ENCODE measurements around the gene NEURL2. TPM values are rescaled to one million over a fixed set of nuclear protein-coding genes. Genes with fewer than 3 reads are reported as not detected.

The NEURL2 gene
- total and polyA plus RNA-seq, 4 donors: 3.7 to 14.5 (median 5.2) TPM

GRCh38 chr20:45840700-45841198 lies 50.3 kb downstream of the NEURL2 start:
- no peaks in the 10 kb centered on the region for H3K27me3 ChIP-seq (ENCODE audit: control insufficient read depth in 4 of 4, insufficient read depth in 4 of 4, low read length in 3 of 4)
- WGBS: 95% methylated on average over 25 of the region's 25 CpGs
- no peak for DNase-seq (ENCODE audit: low spot score)
- H3K4me1 ChIP-seq (ENCODE audit: control insufficient read depth in 4 of 4, insufficient read depth in 4 of 4, low read length in 3 of 4): no peaks in the 10 kb centered on the region
- H3K9ac ChIP-seq (ENCODE audit: low read depth in 1 of 2, low read length in 2 of 2): no peak overlapping the region
- H3K27ac ChIP-seq (ENCODE audit: low read depth in 1 of 2, low read length in 2 of 2): no peak overlapping the region
- H3K4me3 ChIP-seq (ENCODE audit: low read depth in 1 of 3, low read length in 3 of 3): no peak overlapping the region
- no peaks in the 10 kb centered on the region for H3K9me3 ChIP-seq (ENCODE audit: control insufficient read depth in 4 of 4, low read length in 3 of 4)
- H3K36me3 ChIP-seq (ENCODE audit: control insufficient read depth in 4 of 4, insufficient read depth in 3 of 4, low read depth in 1 of 4, low read length in 3 of 4): peaks cover 4 to 45% (median 27%) of the 10 kb centered on the region in 4 donors
- TF ChIP-seq NR2F2 (IDR thresholded peaks at IDR 0.05): no peak
- no peak for TF ChIP-seq YY1 (IDR thresholded peaks at IDR 0.05)
- no peak for TF ChIP-seq FOXA1 (IDR thresholded peaks at IDR 0.05)

Other genes with a start within 250 kb of the NEURL2 start
- gene WFDC11, start 221.0 kb downstream of the NEURL2 start, total RNA-seq: not detected
- not detected for gene WFDC11, start 221.0 kb downstream of the NEURL2 start, polyA plus RNA-seq
- not detected for gene WFDC13, start 189.2 kb downstream of the NEURL2 start, total RNA-seq
- gene WFDC13, start 189.2 kb downstream of the NEURL2 start, polyA plus RNA-seq: not detected
- not detected for gene WFDC10B, start 186.2 kb downstream of the NEURL2 start, total RNA-seq
- not detected for gene WFDC10B, start 186.2 kb downstream of the NEURL2 start, polyA plus RNA-seq
- not detected for gene SPINT4, start 168.9 kb downstream of the NEURL2 start, total RNA-seq
- not detected for gene SPINT4, start 168.9 kb downstream of the NEURL2 start, polyA plus RNA-seq
- not detected for gene WFDC3, start 99.3 kb downstream of the NEURL2 start, total RNA-seq
- under 1 TPM in 1 of 2 donors, not detected in 1; 0.28 TPM for gene WFDC3, start 99.3 kb downstream of the NEURL2 start, polyA plus RNA-seq
- gene DNTTIP1, start 99.3 kb downstream of the NEURL2 start, total RNA-seq: 1 to 10 TPM; 6.3 to 9.4 TPM
- gene DNTTIP1, start 99.3 kb downstream of the NEURL2 start, polyA plus RNA-seq: 10 to 100 TPM in 1 of 2 donors, 1 to 10 TPM in 1; 9.3 to 13.8 TPM
- 10 to 100 TPM in 1 of 2 donors, not detected in 1; 27.6 TPM for gene UBE2C, start 78.6 kb downstream of the NEURL2 start, total RNA-seq
- 1 to 10 TPM; 2.7 to 8.1 TPM for gene UBE2C, start 78.6 kb downstream of the NEURL2 start, polyA plus RNA-seq
- gene TNNC2, start 63.9 kb downstream of the NEURL2 start, total RNA-seq: under 1 TPM in 1 of 2 donors, not detected in 1; 0.33 TPM
- gene TNNC2, start 63.9 kb downstream of the NEURL2 start, polyA plus RNA-seq: under 1 TPM; 0.12 to 0.31 TPM
- 10 to 100 TPM in 1 of 2 donors, 1 to 10 TPM in 1; 4.5 to 10.6 TPM for gene SNX21, start 57.4 kb downstream of the NEURL2 start, total RNA-seq
- 1 to 10 TPM; 3.8 to 5.1 TPM for gene SNX21, start 57.4 kb downstream of the NEURL2 start, polyA plus RNA-seq
- 10 to 100 TPM; 24.4 to 24.5 TPM for gene ACOT8, start 33.8 kb downstream of the NEURL2 start, total RNA-seq
- 10 to 100 TPM; 24.5 to 27.1 TPM for gene ACOT8, start 33.8 kb downstream of the NEURL2 start, polyA plus RNA-seq
- 1 to 10 TPM; 2.9 to 4.2 TPM for gene ZSWIM3, start 33.6 kb downstream of the NEURL2 start, total RNA-seq
- gene ZSWIM3, start 33.6 kb downstream of the NEURL2 start, polyA plus RNA-seq: 1 to 10 TPM in 1 of 2 donors, under 1 TPM in 1; 0.56 to 1.6 TPM
- 1 to 10 TPM; 2.2 to 5.0 TPM for gene ZSWIM1, start 10.0 kb downstream of the NEURL2 start, total RNA-seq
- gene ZSWIM1, start 10.0 kb downstream of the NEURL2 start, polyA plus RNA-seq: 1 to 10 TPM; 2.1 to 2.4 TPM
- gene SPATA25, start 3.6 kb downstream of the NEURL2 start, total RNA-seq: 1 to 10 TPM; 1.6 to 7.6 TPM
- under 1 TPM; 0.43 to 0.80 TPM for gene SPATA25, start 3.6 kb downstream of the NEURL2 start, polyA plus RNA-seq
- 10 to 100 TPM; 45.6 to 48.1 TPM for gene CTSA, start 127 bp upstream of the NEURL2 start, total RNA-seq
- gene CTSA, start 127 bp upstream of the NEURL2 start, polyA plus RNA-seq: 100 to 1,000 TPM; 105 to 151 TPM
- 10 to 100 TPM; 66.5 to 69.5 TPM for gene PLTP, start 20.9 kb upstream of the NEURL2 start, total RNA-seq
- gene PLTP, start 20.9 kb upstream of the NEURL2 start, polyA plus RNA-seq: 10 to 100 TPM; 22.5 to 54.9 TPM
- 10 to 100 TPM; 11.5 TPM for gene PCIF1, start 43.5 kb upstream of the NEURL2 start, total RNA-seq
- gene PCIF1, start 43.5 kb upstream of the NEURL2 start, polyA plus RNA-seq: 10 to 100 TPM in 1 of 2 donors, 1 to 10 TPM in 1; 9.2 to 12.4 TPM
- 10 to 100 TPM in 1 of 2 donors, 1 to 10 TPM in 1; 9.1 to 14.6 TPM for gene ZNF335, start 81.0 kb upstream of the NEURL2 start, total RNA-seq
- 1 to 10 TPM; 3.0 to 4.1 TPM for gene ZNF335, start 81.0 kb upstream of the NEURL2 start, polyA plus RNA-seq
- gene MMP9, start 117.7 kb upstream of the NEURL2 start, total RNA-seq: 1 to 10 TPM in 1 of 2 donors, under 1 TPM in 1; 0.84 to 5.4 TPM
- gene MMP9, start 117.7 kb upstream of the NEURL2 start, polyA plus RNA-seq: 1 to 10 TPM in 1 of 2 donors, under 1 TPM in 1; 0.29 to 1.6 TPM
- gene SLC12A5, start 138.0 kb upstream of the NEURL2 start, total RNA-seq: under 1 TPM in 1 of 2 donors, not detected in 1; 0.33 TPM
- 1 to 10 TPM in 1 of 2 donors, not detected in 1; 1.5 TPM for gene SLC12A5, start 138.0 kb upstream of the NEURL2 start, polyA plus RNA-seq
- 10 to 100 TPM; 10.3 to 10.4 TPM for gene NCOA5, start 198.8 kb upstream of the NEURL2 start, total RNA-seq
- gene NCOA5, start 198.8 kb upstream of the NEURL2 start, polyA plus RNA-seq: 1 to 10 TPM; 3.2 to 7.0 TPM
- gene CD40, start 227.1 kb upstream of the NEURL2 start, total RNA-seq: 1 to 10 TPM; 2.2 to 6.4 TPM
- gene CD40, start 227.1 kb upstream of the NEURL2 start, polyA plus RNA-seq: 1 to 10 TPM; 5.7 to 9.4 TPM